Measurements from ENCODE around the gene PEX13. TPM values are rescaled to one million over a fixed set of nuclear protein-coding genes. Genes with fewer than 3 reads are reported as not detected.
"Not testable (repeated sequence)": the region's sequence is repeated elsewhere in the genome, so short reads cannot be mapped to it uniquely, and the experiment has no call there.

The PEX13 gene
- total RNA-seq, 1 donor from 2014 or later: 23.4 TPM

- Histone ChIP-seq H3K4me1 (peaks cover 25% of the 10 kb centered on the region), H3K27ac (replicated peaks) (no peak overlapping the region), H3K36me3 (peaks cover 38% of the 10 kb centered on the region), H3K4me3 (no peak overlapping the region), H3K27me3 (ENCODE audit: low read depth) (no peaks in the 10 kb centered on the region), H3K9me3 (replicated peaks) (no peaks in the 10 kb centered on the region)
- TF ChIP-seq CTCF (IDR thresholded peaks at IDR 0.05; ENCODE audit: borderline replicate concordance): no peak
- intact Hi-C loops (cut with micrococcal nuclease): no loop called here
- DNase-seq: no peak
These were observed 12.0 kb downstream of the PEX13 start for GRCh38 chr2:61029533-61029932.

- H3K27me3 ChIP-seq (ENCODE audit: low read depth); intact Hi-C loops (cut with micrococcal nuclease); H3K4me3 ChIP-seq; H3K27ac ChIP-seq (replicated peaks); DNase-seq; H3K9me3 ChIP-seq (replicated peaks); H3K4me1 ChIP-seq: not testable (repeated sequence)
- H3K36me3 ChIP-seq: peaks cover 53% of the 10 kb centered on the region
These were observed 17.1 kb downstream of the PEX13 start for GRCh38 chr2:61034592-61034991.

- peaks cover 43% of the 10 kb centered on the region for H3K36me3 ChIP-seq
- DNase-seq; H3K4me3 ChIP-seq; H3K9me3 ChIP-seq (replicated peaks); H3K27ac ChIP-seq (replicated peaks); H3K4me1 ChIP-seq; intact Hi-C loops (cut with micrococcal nuclease); H3K27me3 ChIP-seq (ENCODE audit: low read depth): not testable (repeated sequence)
These were observed 19.1 kb downstream of the PEX13 start for GRCh38 chr2:61036643-61037042.

- H3K4me1 ChIP-seq: peaks cover 57% of the 10 kb centered on the region
- no peak for DNase-seq
- H3K27me3 ChIP-seq (ENCODE audit: low read depth): no peaks in the 10 kb centered on the region
- H3K9me3 ChIP-seq (replicated peaks): peaks cover 5% of the 10 kb centered on the region
- H3K4me3 ChIP-seq: no peak overlapping the region
- peak overlapping the region; percentile 70 for H3K27ac ChIP-seq (replicated peaks)
- intact Hi-C loops (cut with micrococcal nuclease): no loop called here
- TF ChIP-seq CTCF (IDR thresholded peaks at IDR 0.05; ENCODE audit: borderline replicate concordance): no peak
- peaks cover 12% of the 10 kb centered on the region for H3K36me3 ChIP-seq
These were observed 25.3 kb downstream of the PEX13 start for GRCh38 chr2:61042807-61043206.

GRCh38 chr2:61044636-61045035 lies 27.1 kb downstream of the PEX13 start:
- DNase-seq: no peak
- Histone ChIP-seq H3K27me3 (ENCODE audit: low read depth) (no peaks in the 10 kb centered on the region), H3K36me3 (peaks cover 30% of the 10 kb centered on the region), H3K27ac (replicated peaks) (peak overlapping the region; percentile 70), H3K9me3 (replicated peaks) (peaks cover under 1% of the 10 kb centered on the region), H3K4me3 (no peak overlapping the region), H3K4me1 (peaks cover 57% of the 10 kb centered on the region)
- intact Hi-C loops (cut with micrococcal nuclease): no loop called here
- no peak for TF ChIP-seq CTCF (IDR thresholded peaks at IDR 0.05; ENCODE audit: borderline replicate concordance)

- Histone ChIP-seq H3K27ac (replicated peaks) (peak overlapping the region; percentile 70), H3K27me3 (ENCODE audit: low read depth) (no peaks in the 10 kb centered on the region), H3K36me3 (peaks cover 36% of the 10 kb centered on the region), H3K4me3 (no peak overlapping the region), H3K4me1 (peaks cover 57% of the 10 kb centered on the region), H3K9me3 (replicated peaks) (no peaks in the 10 kb centered on the region)
- no peak for DNase-seq
- intact Hi-C loops (cut with micrococcal nuclease): no loop called here
- TF ChIP-seq CTCF (IDR thresholded peaks at IDR 0.05; ENCODE audit: borderline replicate concordance): no peak
These were observed 27.7 kb downstream of the PEX13 start for GRCh38 chr2:61045226-61045625.

- Histone ChIP-seq H3K27ac (replicated peaks) (peak overlapping the region; percentile 70), H3K4me1 (peaks cover 57% of the 10 kb centered on the region)
These were observed 28.5 kb downstream of the PEX13 start for GRCh38 chr2:61045999-61046398.

More at GRCh38 chr2:61045999-61046398, 28.5 kb downstream of the PEX13 start:
- H3K9me3 ChIP-seq (replicated peaks): no peaks in the 10 kb centered on the region
- H3K36me3 ChIP-seq: peaks cover 44% of the 10 kb centered on the region
- intact Hi-C loops (cut with micrococcal nuclease): no loop called here
- TF ChIP-seq CTCF (IDR thresholded peaks at IDR 0.05; ENCODE audit: borderline replicate concordance): no peak
- no peak overlapping the region for H3K4me3 ChIP-seq
- DNase-seq: no peak
- H3K27me3 ChIP-seq (ENCODE audit: low read depth): no peaks in the 10 kb centered on the region

All from left ventricle myocardium inferior (tissue), 1 donor.